GM18526 (cell line): ENCODE measurements around the gene NADK2.

Source experiments
- POLR2A ChIP-seq: IDR thresholded peaks from 3 replicates; pipeline ENCODE4 v1.6.1; 2011; ENCODE audit not compliant: insufficient read length; ENCODE audit errors: extremely low read depth

The NADK2 gene

GRCh38 chr5:36261186-36261585 lies 19.5 kb upstream of the NADK2 start:
- no peak for TF ChIP-seq POLR2A

GRCh38 chr5:36253575-36253974 lies 11.8 kb upstream of the NADK2 start:
- no peak for TF ChIP-seq POLR2A

DNA sequence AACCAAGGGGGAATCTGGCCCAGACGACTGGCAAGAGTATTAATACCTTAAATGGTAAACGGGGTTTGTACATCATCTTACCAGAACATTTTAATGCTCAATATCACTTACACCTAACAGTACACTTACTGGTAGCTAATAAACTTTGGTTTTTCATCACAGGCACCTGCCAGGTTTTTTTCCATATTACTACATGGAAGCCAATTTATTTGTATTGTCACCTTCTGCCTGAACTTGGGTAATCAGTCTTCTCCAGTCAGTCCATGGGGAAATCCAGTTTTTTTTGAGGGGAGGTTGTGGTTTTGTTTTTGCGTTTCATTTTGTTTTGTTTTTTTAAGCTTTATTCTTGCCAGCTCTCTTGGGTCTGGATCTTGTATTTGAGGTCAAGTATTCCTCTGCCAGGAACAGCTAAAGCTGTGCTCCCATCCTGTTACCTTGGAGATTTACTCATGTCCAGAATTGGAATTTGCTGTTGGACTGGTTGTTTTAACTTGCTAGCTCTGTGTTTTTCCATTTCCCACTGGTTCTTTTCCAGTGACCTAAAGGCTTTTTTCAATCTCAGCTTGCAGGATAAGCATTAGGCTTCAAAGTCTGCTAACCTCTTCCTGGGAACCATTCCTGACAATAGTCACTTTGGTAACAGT lies 11.1 kb upstream of the NADK2 start:
- no peak for TF ChIP-seq POLR2A

GRCh38 chr5:36251218-36251617 lies 9.5 kb upstream of the NADK2 start:
- no peak for TF ChIP-seq POLR2A

GRCh38 chr5:36250427-36250826 lies 8.7 kb upstream of the NADK2 start:
- TF ChIP-seq POLR2A: no peak

GRCh38 chr5:36246036-36246800 lies 4.5 kb upstream of the NADK2 start:
- no peak for TF ChIP-seq POLR2A

- no peak for TF ChIP-seq POLR2A
Measured at GRCh38 chr5:36244076-36244475, 2.4 kb upstream of the NADK2 start.

- no peak for TF ChIP-seq POLR2A
Measured at GRCh38 chr5:36243653-36244052, 1.9 kb upstream of the NADK2 start.

GRCh38 chr5:36242534-36243485 lies 1.1 kb upstream of the NADK2 start:
- TF ChIP-seq POLR2A: no peak

DNA sequence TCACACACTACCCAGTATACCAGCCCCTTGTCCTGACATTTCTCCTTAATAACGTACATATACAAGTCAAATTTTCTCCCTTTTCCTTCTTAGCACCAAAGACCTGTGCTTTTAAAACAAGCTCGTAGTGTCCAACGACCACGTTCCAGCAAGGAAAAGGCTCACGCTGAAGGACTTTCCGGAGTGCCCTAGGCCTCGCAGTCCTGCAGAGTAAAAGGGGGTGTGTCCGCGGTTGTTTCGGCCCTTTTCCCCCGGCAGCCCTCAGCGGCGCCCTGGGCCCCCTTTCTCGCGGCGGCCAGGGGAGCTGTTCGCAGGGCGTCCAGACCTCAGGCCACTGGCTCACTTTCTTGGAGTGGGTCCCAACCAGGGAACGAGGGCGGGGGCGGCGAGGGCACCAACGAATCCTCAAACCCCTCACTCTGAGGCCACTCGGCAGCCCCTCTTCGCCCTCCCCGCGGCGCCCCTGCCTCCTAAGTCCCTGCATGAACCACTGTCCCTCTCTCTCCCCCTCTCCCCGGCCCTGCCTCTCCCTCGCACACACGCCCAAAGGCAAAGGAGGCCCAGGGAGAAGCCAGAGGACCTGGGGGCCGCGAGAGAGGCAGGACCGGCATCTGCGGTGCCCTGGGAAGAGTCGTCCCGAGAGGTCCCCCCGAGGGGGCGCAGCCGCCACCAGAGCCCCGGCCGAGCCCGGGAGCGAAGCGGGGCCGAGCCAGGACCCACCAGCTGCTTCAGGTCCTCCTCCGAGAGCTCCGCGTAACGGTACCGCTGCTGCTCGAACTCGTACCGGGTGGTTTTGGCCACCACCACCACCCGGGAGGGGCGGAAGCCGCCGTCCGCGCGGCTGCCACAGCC lies 720 bp downstream of the NADK2 start:
- no peak for TF ChIP-seq POLR2A

DNA sequence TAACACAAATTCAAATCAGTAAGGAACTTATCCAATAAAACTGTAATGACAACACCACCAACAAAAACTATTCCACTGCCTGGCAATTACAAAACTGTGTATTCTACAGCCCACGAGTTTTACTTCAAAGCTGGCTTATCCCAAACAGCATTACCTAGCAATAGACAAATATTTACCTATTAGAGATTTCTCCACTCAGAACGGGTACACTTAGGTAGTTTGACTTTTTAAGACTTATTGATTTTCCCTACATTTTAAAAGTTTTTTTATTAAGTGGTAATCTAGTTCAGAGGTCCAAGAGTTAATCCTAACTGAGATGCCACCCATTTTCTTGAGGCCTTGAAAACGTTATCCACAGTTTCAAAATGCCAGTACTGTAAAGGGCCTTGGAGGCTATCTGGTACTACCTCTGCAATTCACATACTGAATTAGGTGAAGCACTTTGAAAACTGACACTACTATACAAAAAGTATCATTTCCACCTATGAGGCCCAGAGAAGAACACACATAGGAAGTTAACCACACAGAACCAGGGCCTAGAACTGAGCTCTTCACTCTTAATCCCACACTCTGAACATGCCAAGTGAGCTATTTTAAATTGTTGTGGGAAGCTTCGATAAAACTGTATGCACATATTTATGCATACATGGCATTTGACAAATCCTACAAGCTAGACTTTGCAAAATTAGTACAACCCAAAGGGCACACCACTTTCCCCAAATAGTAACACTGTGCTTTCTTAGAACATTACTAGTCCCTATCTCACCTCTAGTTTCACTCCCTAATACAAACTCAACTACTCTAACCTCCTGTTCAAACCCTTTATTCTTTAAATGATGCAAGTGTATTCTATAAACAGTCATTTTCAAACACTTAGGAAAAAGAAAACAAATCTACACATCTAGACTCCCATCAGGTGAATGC lies 2.1 kb downstream of the NADK2 start:
- TF ChIP-seq POLR2A: no peak

- TF ChIP-seq POLR2A: no peak
Measured at GRCh38 chr5:36238502-36239295, 3.0 kb downstream of the NADK2 start.

- no peak for TF ChIP-seq POLR2A
Measured at GRCh38 chr5:36237751-36238150, 4.0 kb downstream of the NADK2 start.
